IPS DF 4.7 (cell line): Measurements from ENCODE around the gene ZDHHC13.

ENCODE experiments used
- DNase-seq: peaks from one replicate; pipeline ENCODE4 v3.0.0-alpha.2; 2013; ENCODE audit warnings: low spot score; ENCODE audit errors: extremely low read depth

ZDHHC13 gene

GRCh38 chr11:19116971-19117759 lies at the start of gene ZDHHC13:
Gene ZDHHC13, plus strand, starts transcription at chr11:19117168. Its CDS starts 82 bp downstream, at chr11:19117250.
- DNase-seq = peak; percentile 74

GRCh38 chr11:19071255-19071654 lies 45.7 kb upstream of the ZDHHC13 start:
- peak; percentile 62 for DNase-seq

GRCh38 chr11:19072464-19072863 lies 44.5 kb upstream of the ZDHHC13 start:
- DNase-seq = no peak

GRCh38 chr11:19073454-19074415 lies 43.2 kb upstream of the ZDHHC13 start:
- DNase-seq = no peak

- DNase-seq = no peak
Measured at GRCh38 chr11:19075636-19076035, 41.3 kb upstream of the ZDHHC13 start.

- no peak for DNase-seq
Measured at GRCh38 chr11:19076744-19077589, 40.0 kb upstream of the ZDHHC13 start.

- no peak for DNase-seq
Measured at GRCh38 chr11:19077965-19078364, 39.0 kb upstream of the ZDHHC13 start.

GRCh38 chr11:19079643-19080440 lies 37.1 kb upstream of the ZDHHC13 start:
- DNase-seq = no peak

GRCh38 chr11:19080579-19080993 lies 36.4 kb upstream of the ZDHHC13 start:
- no peak for DNase-seq

- no peak for DNase-seq
Measured at GRCh38 chr11:19083166-19083565, 33.8 kb upstream of the ZDHHC13 start.

GRCh38 chr11:19084661-19085315 lies 32.2 kb upstream of the ZDHHC13 start:
- DNase-seq = no peak

GRCh38 chr11:19087658-19088057 lies 29.3 kb upstream of the ZDHHC13 start:
- DNase-seq = no peak

- DNase-seq = no peak
Measured at GRCh38 chr11:19088791-19089190, 28.2 kb upstream of the ZDHHC13 start.

GRCh38 chr11:19089421-19089820 lies 27.5 kb upstream of the ZDHHC13 start:
- no peak for DNase-seq

GRCh38 chr11:19091366-19091765 lies 25.6 kb upstream of the ZDHHC13 start:
- no peak for DNase-seq

GRCh38 chr11:19092342-19092741 lies 24.6 kb upstream of the ZDHHC13 start:
- no peak for DNase-seq

- no peak for DNase-seq
Measured at GRCh38 chr11:19092850-19093249, 24.1 kb upstream of the ZDHHC13 start.

- no peak for DNase-seq
Measured at GRCh38 chr11:19093976-19094375, 23.0 kb upstream of the ZDHHC13 start.

- DNase-seq = no peak
Measured at GRCh38 chr11:19094859-19095258, 22.1 kb upstream of the ZDHHC13 start.

- DNase-seq = no peak
Measured at GRCh38 chr11:19099093-19099492, 17.9 kb upstream of the ZDHHC13 start.
